Esophagus muscularis mucosa (tissue), 3 donors: ENCODE measurements around the gene TMC1.

Experiments used
- POLR2AphosphoS5 ChIP-seq, 2 donors: sonication (generic); formaldehyde crosslinking; IDR thresholded peaks; one replicate each; pipeline ENCODE4 v1.6.1; 2017; ENCODE audit warnings: antibody characterized with exemption in 2 of 2
- TF ChIP-seq, protein P1 (sequence below), 3 experiments: fragments of 200-600 bp in 2 of 3; fragments of 450-650 bp in 1 of 3; sonication (generic) in 2 of 3; IDR thresholded peaks; one replicate each; pipeline ENCODE4 v1.5.1; 2017 to 2019; ENCODE audit warnings: antibody characterized with exemption in 3 of 3, mild to moderate bottlenecking in 2 of 3, moderate library complexity in 1 of 3

DNA sequence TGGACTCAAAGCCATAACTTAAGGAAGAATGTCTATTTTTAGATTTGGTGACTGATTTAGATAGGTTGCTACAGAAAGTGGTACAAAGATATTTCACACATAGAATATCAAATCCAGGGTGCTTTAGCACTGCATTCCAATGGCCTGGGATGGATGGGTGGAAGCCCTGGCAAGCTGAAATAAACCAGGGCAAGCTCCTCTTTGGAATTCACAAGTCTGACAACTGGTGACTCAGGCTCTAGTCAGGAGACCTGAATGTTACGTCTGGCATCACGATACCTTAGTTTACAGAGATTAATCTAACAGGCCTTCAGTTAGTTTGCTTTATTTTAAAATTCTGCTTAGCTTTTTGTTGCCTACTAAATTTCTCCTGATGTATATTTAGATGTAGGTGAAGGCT lies 144.0 kb downstream of the TMC1 start:
- TF ChIP-seq POLR2AphosphoS5 (IDR thresholded peaks at IDR 0.05): no peak
- TF ChIP-seq, protein P1, sequence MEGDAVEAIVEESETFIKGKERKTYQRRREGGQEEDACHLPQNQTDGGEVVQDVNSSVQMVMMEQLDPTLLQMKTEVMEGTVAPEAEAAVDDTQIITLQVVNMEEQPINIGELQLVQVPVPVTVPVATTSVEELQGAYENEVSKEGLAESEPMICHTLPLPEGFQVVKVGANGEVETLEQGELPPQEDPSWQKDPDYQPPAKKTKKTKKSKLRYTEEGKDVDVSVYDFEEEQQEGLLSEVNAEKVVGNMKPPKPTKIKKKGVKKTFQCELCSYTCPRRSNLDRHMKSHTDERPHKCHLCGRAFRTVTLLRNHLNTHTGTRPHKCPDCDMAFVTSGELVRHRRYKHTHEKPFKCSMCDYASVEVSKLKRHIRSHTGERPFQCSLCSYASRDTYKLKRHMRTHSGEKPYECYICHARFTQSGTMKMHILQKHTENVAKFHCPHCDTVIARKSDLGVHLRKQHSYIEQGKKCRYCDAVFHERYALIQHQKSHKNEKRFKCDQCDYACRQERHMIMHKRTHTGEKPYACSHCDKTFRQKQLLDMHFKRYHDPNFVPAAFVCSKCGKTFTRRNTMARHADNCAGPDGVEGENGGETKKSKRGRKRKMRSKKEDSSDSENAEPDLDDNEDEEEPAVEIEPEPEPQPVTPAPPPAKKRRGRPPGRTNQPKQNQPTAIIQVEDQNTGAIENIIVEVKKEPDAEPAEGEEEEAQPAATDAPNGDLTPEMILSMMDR (IDR thresholded peaks at IDR 0.05): no peak
